ENCODE measurements around the gene NUDT11.
"Not testable (repeated sequence)": the region's sequence is repeated elsewhere in the genome, so short reads cannot be mapped to it uniquely, and the experiment has no call there.

- not testable (repeated sequence) for TF ChIP-seq POLR2AphosphoS5 (IDR thresholded peaks at IDR 0.05; ENCODE audit: borderline replicate concordance, low read depth, low read length); EZH2 (IDR thresholded peaks at IDR 0.05); FOXP2 (optimal IDR thresholded peaks at IDR 0.05; ENCODE audit: control extremely low read depth, extremely low read length, insufficient read depth)
These were observed 497 bp downstream of the NUDT11 start for GRCh38 chrX:51495701-51496488.
